ENCODE results near the gene SOCS7.

SOCS7 gene

GRCh38 chr17:38351412-38352222, at the start of gene SOCS7:
TSS of gene SOCS7 (plus strand) at chr17:38351844. CDS start at chr17:38352053, 209 bp downstream.
- Mint-ChIP-seq H3K36me3 (ENCODE audit: low read depth) (peaks cover 2% of the 10 kb centered on the region), H3K27me3 (ENCODE audit: low read depth) (no peaks in the 10 kb centered on the region), H3K4me3 (peak within 1 kb of the TSS; percentile 93), H3K4me1 (ENCODE audit: low read depth) (peaks cover 33% of the 10 kb centered on the region), H3K27ac (peak within 1 kb of the TSS; percentile 95), H3K9me3 (no peaks in the 10 kb centered on the region)

- H3K4me1 Mint-ChIP-seq (ENCODE audit: low read depth), result peaks cover 5% of the 10 kb centered on the region
- no peak overlapping the region for H3K4me3 Mint-ChIP-seq
- H3K36me3 Mint-ChIP-seq (ENCODE audit: low read depth), result peaks cover 22% of the 10 kb centered on the region
- no peaks in the 10 kb centered on the region for H3K27me3 Mint-ChIP-seq (ENCODE audit: low read depth)
- H3K27ac Mint-ChIP-seq, result no peak overlapping the region
- H3K9me3 Mint-ChIP-seq, result no peaks in the 10 kb centered on the region
Observed at GRCh38 chr17:38315497-38315896, 36.1 kb upstream of the SOCS7 start.

GRCh38 chr17:38317081-38317480, 34.6 kb upstream of the SOCS7 start:
- peaks cover 26% of the 10 kb centered on the region for H3K36me3 Mint-ChIP-seq (ENCODE audit: low read depth)
- H3K27ac Mint-ChIP-seq, result no peak overlapping the region
- no peaks in the 10 kb centered on the region for H3K9me3 Mint-ChIP-seq
- no peak overlapping the region for H3K4me3 Mint-ChIP-seq
- H3K27me3 Mint-ChIP-seq (ENCODE audit: low read depth), result no peaks in the 10 kb centered on the region
- peaks cover 5% of the 10 kb centered on the region for H3K4me1 Mint-ChIP-seq (ENCODE audit: low read depth)

GRCh38 chr17:38320482-38320881, 31.2 kb upstream of the SOCS7 start:
- peaks cover 25% of the 10 kb centered on the region for H3K36me3 Mint-ChIP-seq (ENCODE audit: low read depth)
- H3K9me3 Mint-ChIP-seq, result no peaks in the 10 kb centered on the region
- H3K27ac Mint-ChIP-seq, result no peak overlapping the region
- no peak overlapping the region for H3K4me3 Mint-ChIP-seq
- no peaks in the 10 kb centered on the region for H3K27me3 Mint-ChIP-seq (ENCODE audit: low read depth)
- peaks cover 1% of the 10 kb centered on the region for H3K4me1 Mint-ChIP-seq (ENCODE audit: low read depth)

GRCh38 chr17:38322156-38322779, 29.4 kb upstream of the SOCS7 start:
- Mint-ChIP-seq H3K4me1 (ENCODE audit: low read depth) (peaks cover 4% of the 10 kb centered on the region), H3K27me3 (ENCODE audit: low read depth) (no peaks in the 10 kb centered on the region), H3K36me3 (ENCODE audit: low read depth) (peaks cover 20% of the 10 kb centered on the region), H3K4me3 (no peak overlapping the region), H3K9me3 (no peaks in the 10 kb centered on the region), H3K27ac (no peak overlapping the region)

GRCh38 chr17:38322897-38323296, 28.7 kb upstream of the SOCS7 start:
- Mint-ChIP-seq H3K9me3 (no peaks in the 10 kb centered on the region), H3K27me3 (ENCODE audit: low read depth) (no peaks in the 10 kb centered on the region), H3K4me3 (no peak overlapping the region), H3K27ac (no peak overlapping the region), H3K36me3 (ENCODE audit: low read depth) (peaks cover 18% of the 10 kb centered on the region), H3K4me1 (ENCODE audit: low read depth) (peaks cover 4% of the 10 kb centered on the region)

- Mint-ChIP-seq H3K27ac (no peak overlapping the region), H3K9me3 (no peaks in the 10 kb centered on the region), H3K27me3 (ENCODE audit: low read depth) (no peaks in the 10 kb centered on the region), H3K36me3 (ENCODE audit: low read depth) (peaks cover 15% of the 10 kb centered on the region), H3K4me3 (no peak overlapping the region), H3K4me1 (ENCODE audit: low read depth) (peaks cover 6% of the 10 kb centered on the region)
Observed at GRCh38 chr17:38324141-38324697, 27.4 kb upstream of the SOCS7 start.

- no peak overlapping the region for H3K27ac Mint-ChIP-seq
- peaks cover 6% of the 10 kb centered on the region for H3K4me1 Mint-ChIP-seq (ENCODE audit: low read depth)
- H3K9me3 Mint-ChIP-seq, result no peaks in the 10 kb centered on the region
- H3K4me3 Mint-ChIP-seq, result no peak overlapping the region
- no peaks in the 10 kb centered on the region for H3K27me3 Mint-ChIP-seq (ENCODE audit: low read depth)
- H3K36me3 Mint-ChIP-seq (ENCODE audit: low read depth), result peaks cover 15% of the 10 kb centered on the region
Observed at GRCh38 chr17:38324772-38325171, 26.9 kb upstream of the SOCS7 start.

- H3K27me3 Mint-ChIP-seq (ENCODE audit: low read depth), result no peaks in the 10 kb centered on the region
- peaks cover 5% of the 10 kb centered on the region for H3K4me1 Mint-ChIP-seq (ENCODE audit: low read depth)
- H3K27ac Mint-ChIP-seq, result no peak overlapping the region
- H3K4me3 Mint-ChIP-seq, result no peak overlapping the region
- H3K36me3 Mint-ChIP-seq (ENCODE audit: low read depth), result peaks cover 13% of the 10 kb centered on the region
- H3K9me3 Mint-ChIP-seq, result no peaks in the 10 kb centered on the region
Observed at GRCh38 chr17:38325221-38325851, 26.3 kb upstream of the SOCS7 start.

- Mint-ChIP-seq H3K27ac (peak overlapping the region; percentile 39), H3K27me3 (ENCODE audit: low read depth) (no peaks in the 10 kb centered on the region), H3K4me1 (ENCODE audit: low read depth) (peaks cover 5% of the 10 kb centered on the region), H3K9me3 (no peaks in the 10 kb centered on the region), H3K4me3 (no peak overlapping the region), H3K36me3 (ENCODE audit: low read depth) (peaks cover 6% of the 10 kb centered on the region)
Observed at GRCh38 chr17:38326996-38327792, 24.4 kb upstream of the SOCS7 start.

GRCh38 chr17:38327936-38328335, 23.7 kb upstream of the SOCS7 start:
- no peaks in the 10 kb centered on the region for H3K27me3 Mint-ChIP-seq (ENCODE audit: low read depth)
- no peaks in the 10 kb centered on the region for H3K9me3 Mint-ChIP-seq
- no peak overlapping the region for H3K27ac Mint-ChIP-seq
- no peak overlapping the region for H3K4me3 Mint-ChIP-seq
- peaks cover 5% of the 10 kb centered on the region for H3K4me1 Mint-ChIP-seq (ENCODE audit: low read depth)
- H3K36me3 Mint-ChIP-seq (ENCODE audit: low read depth), result peaks cover 2% of the 10 kb centered on the region

GRCh38 chr17:38328620-38329019, 23.0 kb upstream of the SOCS7 start:
- Mint-ChIP-seq H3K27me3 (ENCODE audit: low read depth) (no peaks in the 10 kb centered on the region), H3K27ac (no peak overlapping the region), H3K9me3 (no peaks in the 10 kb centered on the region), H3K36me3 (ENCODE audit: low read depth) (peaks cover 2% of the 10 kb centered on the region), H3K4me1 (ENCODE audit: low read depth) (peaks cover 5% of the 10 kb centered on the region), H3K4me3 (no peak overlapping the region)

GRCh38 chr17:38329284-38329683, 22.4 kb upstream of the SOCS7 start:
- Mint-ChIP-seq H3K27me3 (ENCODE audit: low read depth) (no peaks in the 10 kb centered on the region), H3K9me3 (no peaks in the 10 kb centered on the region), H3K36me3 (ENCODE audit: low read depth) (peaks cover 2% of the 10 kb centered on the region), H3K4me3 (no peak overlapping the region), H3K27ac (no peak overlapping the region), H3K4me1 (ENCODE audit: low read depth) (peaks cover 5% of the 10 kb centered on the region)
